GM18498 (cell line): Measurements from ENCODE around the gene MAF.

Experiments used
- ATAC-seq: cut with Tn5 transposase; IDR thresholded peaks from one replicate; pipeline ENCODE4 v1.9.1; 2021; ENCODE audit warnings: mild to moderate bottlenecking, moderate library complexity; ENCODE audit not compliant: unreplicated experiment

Gene MAF

GRCh38 chr16:79547085-79547484, 53.5 kb downstream of the MAF start:
- no peak for ATAC-seq
